Measurements from ENCODE around the gene TYRO3.

The TYRO3 gene

DNA sequence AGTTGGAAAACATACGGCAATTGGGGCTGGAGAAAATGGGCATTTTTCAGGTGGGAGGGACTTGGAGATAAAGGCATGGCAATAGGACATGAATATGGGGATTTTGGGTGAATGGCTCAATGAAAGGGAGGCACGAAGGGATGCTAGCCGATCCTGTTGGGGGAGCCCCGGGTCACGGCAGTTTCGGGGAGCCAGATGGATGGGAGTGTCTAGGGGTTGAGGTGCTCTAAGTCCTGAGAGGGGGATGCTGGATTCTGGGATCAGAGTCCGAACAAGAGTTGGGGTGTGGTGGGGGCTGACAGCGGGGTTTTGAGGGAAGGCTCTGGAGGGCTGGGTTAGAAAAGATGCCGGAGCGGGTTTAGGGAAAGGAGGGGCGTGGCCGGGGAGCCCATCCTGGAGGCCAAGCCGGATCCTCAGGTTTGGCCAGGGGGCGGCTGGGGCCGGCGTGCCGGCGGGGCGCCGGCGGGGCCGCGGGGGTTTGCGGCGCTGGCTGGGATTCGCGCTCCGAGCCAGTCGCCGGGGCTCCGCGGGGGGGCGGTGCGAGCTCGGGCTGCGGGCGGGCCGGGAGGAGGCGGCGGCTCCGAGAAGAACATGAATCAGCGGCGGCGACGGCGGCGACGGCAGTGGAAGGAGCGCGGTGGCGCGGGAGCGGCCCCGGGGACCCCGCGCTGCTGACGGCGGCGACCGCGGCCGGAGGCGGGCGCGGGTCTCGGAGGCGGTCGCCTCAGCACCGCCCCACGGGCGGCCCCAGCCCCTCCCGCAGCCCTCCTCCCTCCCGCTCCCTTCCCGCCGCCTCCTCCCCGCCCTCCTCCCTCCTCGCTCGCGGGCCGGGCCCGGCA lies at the start of gene TYRO3:
TYRO3 (plus strand) TSS at position 813 of the 839 bp plus-strand sequence. CDS start 46 bp downstream, outside the sequence.
- DNase-seq, result peak; percentile 68

DNA sequence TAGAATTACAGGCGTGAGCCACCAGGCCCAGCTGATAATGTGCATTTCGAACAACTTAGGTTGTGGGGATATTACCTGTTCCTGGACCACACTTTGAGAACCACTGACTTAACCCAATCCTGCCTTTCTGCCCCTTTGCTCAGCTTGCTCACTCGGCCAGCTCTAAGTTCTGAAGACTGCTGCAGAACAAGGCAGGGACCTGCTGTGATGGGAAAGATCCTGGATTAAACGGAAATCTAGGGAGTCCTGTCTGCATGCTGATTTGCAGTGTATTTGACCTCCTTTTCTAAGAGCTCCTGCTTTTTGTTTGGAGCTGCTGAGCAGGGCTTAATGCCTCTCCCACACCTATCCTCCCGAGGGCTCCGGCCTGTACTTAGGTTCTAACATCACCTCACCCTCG lies 48.3 kb upstream of the TYRO3 start:
- DNase-seq, result no peak

DNA sequence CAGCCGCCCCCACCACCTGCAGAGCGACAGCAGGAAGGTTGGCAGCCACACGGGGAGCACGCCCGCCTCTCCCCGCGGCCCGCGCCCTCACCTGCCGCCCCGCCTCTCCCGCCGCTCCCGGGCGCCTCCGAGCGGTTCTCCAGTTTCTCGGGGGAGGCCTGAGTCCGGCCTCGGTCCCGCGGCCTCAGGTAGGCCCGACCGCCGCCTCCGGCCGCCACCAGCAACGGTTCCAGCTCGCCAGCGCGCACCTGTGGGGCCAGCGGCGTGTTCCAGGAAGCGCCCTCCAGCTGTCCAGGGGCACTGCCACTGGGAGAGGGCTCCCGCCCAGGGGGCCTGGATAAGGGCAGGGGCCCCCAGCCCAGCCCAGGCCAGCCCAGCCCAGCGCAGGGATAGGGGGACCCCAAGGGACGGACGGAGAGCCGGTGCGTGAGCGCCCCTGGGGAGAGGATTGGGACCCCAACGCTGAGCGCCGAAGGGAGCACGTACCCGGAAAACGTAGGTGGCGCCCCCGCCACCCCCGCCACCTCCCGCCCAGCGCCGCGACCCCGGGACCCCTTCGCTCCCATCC lies 47.6 kb upstream of the TYRO3 start:
- DNase-seq, result no peak

DNA sequence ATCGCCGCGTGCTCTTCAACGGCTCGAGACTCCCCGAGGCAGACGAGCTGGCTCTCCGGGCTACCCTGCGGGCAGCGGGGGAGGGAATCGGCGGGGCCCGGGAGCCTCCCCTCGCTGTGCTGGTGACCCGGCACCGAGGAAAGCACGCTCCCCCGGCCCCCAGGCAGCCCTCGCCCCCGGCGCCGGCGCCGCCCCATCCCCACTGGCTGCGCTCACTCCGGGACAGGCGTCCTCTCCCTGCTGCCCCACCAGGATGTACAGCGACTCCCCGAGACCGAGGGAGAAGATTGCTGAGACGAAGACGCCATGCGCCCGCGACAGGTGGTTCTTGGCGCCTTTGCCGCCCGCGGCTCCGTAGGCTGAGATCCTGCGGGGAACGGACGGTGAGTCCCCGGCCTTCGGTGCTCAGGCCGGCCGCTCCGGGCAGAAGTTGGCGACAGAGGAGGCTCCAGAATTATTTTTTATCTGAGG lies 47.1 kb upstream of the TYRO3 start:
- peak; percentile 18 for DNase-seq

DNA sequence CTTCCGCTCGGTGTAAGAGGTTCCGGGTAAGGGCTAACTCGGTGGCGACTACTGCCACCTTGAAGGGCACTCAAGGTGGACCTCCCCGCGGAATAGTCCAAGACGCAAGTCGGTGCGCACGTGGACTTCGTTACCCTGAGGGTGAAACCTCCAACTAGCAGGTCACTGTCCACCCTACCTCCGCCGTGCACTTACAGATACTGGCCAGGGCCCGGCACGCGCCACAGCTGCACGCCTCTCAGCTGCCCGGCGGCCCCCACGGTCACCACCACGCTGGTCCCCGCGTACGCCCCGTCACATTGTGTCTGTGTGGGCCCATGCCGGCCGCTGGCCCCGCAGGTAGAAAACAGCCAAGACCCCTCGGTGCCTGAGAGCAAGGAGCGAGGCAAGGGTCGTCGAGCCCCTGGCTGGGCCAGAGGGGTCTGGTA lies 46.5 kb upstream of the TYRO3 start:
- DNase-seq, result no peak

DNA sequence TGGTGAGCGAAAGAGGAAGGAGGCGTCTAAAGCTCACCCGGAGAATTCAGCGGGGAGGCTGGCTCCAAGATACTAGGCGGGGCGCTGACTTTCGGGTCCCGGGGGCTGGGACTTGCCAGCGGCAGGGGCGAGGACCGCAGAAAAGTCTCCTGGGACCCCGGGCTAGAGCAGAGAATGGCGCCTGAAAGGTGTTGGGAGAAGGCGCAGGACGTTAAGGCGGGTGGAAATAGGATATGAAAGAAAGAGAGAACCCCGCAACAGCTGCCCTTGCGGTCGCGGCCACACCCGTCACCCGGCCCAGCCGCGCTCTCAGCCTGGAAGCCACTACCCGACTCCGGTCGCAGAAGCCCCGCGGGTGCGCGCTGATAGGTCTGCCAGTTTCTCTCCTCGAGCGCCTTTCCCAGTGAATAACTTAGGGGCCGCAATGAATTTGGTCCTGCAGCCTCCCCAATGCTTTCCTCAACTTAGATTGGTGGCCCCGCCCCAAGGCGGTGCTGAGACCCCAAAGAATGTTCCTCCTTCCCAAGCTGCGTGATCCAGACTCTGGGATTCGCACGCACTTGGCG lies 46.0 kb upstream of the TYRO3 start:
- DNase-seq, result peak; percentile 36

DNA sequence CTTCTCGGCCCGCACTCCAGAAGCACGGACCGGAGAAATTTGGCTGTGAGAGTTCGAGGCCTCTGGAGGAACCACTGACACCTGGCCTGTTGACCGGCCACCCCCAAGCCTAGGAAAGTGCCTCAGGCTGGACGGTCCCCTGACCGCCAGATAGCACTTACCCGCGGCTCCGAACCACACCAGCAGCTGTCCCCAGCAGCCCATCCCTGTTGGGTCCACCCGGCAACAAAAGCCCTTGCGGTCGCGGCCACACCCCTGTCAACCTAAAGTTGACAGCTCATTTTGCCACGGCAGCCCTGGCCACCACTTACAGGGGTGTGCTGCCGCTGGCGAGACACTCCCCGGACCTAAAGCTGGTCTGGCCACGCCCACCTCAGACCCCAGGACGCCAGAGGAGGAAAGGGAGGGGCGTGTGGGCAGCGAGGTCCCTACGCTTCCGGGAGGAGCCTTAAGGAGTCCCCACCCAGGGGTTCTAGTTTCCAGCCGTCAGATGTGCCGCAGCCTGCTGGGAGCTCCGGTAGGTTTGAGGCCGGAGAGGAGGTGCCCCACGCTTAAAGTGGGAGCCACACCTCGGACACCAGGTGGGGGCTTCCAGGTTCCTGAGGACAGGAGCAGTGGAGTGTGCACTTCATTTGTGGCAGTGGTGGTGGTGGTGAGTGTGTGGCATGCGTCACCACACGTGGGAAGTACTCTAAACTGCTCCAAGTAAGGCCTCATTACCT lies 45.3 kb upstream of the TYRO3 start, which contains the start of gene LTK:
LTK (minus strand) TSS at position 322 of the 722 bp plus-strand sequence; CDS start at position 204, 118 bp downstream.
- DNase-seq, result peak; percentile 40

DNA sequence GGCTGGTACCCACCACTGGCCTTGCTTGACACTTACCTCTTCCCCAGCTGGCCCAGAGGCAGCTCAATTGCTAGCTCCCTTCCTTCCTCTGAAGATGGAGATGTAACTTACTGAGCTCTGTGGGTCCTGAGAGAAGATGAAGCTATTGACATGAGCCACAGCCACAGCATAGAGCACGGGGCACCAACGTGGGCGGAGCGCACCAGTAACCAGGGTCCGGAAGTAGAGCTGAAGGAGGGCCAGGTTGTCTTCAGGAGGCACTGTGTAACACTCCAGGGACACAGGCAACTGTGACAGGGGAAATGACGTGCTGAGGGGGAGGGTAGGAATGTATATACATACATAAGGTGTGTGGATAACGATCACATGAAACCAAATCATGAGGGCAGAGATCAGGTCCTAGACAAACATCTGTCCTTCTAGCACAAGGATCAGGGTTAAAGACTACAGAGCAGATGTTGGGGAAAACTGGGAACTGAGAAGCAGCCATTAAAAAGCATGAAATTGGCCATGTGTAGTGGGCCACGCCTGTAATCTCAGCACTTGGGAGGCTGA lies 41.0 kb upstream of the TYRO3 start:
- DNase-seq, result no peak

DNA sequence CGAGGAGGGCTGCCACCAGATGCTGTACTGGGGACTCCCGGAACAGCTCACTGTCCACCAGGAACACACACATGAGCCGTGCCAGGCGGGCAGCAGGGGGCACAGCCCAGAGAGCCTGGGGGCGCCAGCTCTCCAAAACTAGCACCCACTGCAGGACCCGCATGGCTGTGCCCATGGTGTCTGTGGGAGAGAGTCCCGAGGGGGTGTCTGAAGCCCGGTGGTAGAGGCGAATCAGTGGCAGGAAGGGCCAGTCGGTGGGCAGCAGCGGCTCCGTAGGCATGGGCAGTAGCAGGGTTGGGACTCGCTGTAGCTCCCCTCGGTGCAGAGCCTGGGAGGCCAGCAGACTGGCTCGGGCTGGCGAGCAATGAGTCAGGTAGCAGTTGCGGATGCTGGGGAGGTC lies 38.4 kb upstream of the TYRO3 start:
- DNase-seq, result no peak

DNA sequence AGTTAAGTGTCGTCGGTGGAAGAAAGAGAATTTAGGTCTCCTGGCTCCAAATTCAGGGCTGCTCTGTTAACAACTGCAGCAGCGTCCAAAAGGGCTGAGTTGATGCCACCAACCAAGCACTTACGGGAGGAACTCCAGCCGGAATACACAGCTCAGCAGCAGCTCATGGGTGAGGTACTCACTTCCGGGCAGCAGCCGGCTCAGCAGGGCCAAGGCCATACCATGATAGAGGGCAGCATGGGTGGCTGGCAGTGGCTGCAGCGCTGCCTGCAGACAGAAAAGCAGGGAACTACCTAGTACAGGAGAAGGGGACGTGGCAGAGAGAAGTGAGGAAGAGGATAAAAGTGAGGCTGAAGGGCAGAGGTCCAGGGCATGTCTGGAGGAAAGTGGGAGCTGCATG lies 37.4 kb upstream of the TYRO3 start:
- DNase-seq, result no peak

DNA sequence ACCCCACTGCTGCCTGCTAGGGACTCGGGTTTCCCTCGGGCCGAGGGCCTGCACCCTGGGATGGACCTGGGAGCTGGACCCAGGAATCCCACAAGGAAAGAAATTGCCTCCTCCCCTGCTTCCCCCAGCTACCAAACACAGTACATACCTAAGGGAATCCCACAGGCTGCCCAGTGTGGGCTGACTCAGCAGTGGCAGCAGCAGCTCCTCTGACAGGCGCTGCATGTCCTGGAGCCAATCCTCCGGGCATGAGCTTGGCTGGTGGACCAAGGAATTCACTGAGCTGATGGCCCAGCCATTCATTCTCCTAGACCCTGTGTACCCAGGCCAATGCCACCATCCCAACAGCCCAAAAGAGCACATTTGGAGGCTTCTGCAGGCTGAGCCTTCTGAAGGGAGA lies 35.9 kb upstream of the TYRO3 start:
- no peak for DNase-seq

DNA sequence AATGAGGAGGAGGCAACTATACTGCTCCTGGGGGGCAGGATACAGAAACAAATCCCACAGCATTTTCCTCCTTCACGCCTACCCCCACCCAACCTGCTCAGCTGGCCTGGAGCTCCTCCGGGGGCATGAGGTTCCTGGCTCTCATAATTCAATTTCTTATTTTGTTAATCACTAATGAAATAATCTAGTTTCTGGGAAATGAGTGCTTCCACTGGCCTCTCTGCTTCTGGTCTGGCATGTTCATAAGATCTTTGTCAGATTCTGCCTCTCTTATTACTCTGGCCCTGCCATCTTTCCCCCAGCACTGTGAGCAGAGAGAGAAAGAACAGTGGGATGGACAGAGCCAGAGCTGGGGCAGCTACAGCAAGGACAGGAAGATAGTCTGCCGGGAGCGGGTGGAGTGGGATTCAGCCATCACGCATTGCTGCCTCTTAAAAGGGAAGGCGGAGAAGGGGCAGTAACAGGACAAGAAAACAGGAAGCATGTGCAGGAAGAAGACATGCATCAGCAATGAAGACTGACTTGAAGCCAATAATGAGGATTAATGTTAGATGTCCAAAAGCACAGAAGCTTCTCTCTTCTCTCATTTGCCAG lies 28.6 kb upstream of the TYRO3 start:
- no peak for DNase-seq

DNA sequence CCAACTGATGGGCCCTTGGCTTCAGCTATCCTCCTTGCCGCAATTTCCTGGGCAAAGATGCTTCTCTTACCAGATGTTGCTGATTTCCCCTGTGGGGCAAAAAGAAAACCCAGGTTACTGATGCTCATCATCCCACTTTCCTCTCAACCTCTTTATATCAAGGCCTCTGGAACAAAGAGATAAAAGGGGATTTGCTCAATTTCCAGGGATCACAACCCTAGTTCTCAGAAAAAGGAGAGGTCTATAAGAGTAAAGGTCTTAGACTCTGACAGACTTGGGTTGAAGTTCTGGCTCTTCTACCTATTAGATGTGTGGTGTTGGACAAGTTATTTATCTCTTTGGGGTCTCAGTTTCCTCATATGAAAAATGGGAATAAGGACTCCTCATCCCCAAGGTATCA lies 23.5 kb upstream of the TYRO3 start:
- no peak for DNase-seq

DNA sequence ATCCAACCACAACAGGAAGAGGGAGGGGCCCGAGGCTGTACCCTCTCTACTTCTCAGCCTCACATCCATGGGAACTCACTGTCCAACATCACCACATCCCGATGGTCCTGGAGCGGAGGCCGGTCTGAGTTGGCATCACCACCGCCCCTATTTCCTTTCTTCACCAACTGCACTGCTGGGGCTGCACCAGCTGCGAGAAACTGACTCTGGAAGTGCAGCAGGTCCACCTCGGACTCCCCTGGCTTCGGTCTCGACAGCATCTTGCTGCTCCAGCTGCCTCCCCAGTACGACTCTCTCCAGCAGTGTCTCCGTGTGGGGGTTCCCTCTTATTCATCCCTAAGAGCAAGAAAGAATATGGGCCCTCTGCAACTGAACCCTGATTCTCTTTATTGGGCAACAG lies 22.1 kb upstream of the TYRO3 start:
- no peak for DNase-seq

DNA sequence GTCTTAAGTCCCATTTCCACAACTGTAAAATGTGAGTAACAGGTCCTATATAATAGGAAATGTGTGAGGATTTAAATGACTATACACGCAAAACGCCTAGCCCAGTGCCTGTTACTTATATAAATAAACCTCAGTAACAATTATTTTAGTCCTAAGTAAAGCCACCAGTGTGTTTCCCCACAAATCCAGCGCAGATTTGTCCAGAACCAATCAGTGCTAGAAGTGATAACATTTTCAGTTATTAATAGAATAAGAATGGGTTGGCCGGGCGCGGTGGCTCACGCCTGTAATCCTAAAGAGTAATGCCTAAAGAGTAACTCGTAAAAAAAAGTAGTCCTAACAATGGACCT lies 15.5 kb upstream of the TYRO3 start:
- DNase-seq, result no peak

DNA sequence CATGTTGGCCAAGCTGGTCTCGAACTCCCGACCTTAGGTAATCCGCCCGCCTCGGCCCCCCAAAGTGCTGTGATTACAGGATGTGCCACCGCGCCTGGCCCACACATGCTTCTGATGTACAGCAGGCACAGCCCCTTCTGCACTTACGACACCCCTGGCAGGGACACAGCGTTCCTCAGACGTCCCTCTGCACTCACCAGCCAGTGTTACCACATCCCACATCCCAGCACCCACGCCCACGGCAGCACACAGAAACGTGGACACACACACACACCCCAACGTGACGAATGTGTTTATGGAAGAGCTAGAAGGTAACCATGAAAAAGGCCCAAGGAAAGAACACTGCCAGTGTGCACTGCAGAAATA lies 14.4 kb upstream of the TYRO3 start:
- no peak for DNase-seq

DNA sequence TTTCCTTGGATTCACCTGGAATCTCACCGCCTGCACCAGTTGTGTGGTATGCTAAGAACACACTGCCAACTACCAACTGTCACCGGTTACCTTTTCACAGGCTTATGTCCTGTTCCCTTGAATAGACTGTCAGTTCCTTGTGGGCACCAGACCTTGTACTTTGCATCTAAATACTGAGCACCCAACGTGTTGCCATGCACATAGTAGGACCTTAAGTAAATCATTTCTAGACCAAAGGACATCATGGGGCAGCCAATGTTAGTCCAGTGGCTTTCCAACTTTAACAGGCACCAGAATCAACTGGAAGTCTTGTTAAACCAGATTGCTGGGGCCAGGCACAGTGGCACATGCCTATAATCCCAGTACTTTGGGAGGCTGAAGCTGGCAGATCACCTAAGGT lies 13.8 kb upstream of the TYRO3 start:
- no peak for DNase-seq

DNA sequence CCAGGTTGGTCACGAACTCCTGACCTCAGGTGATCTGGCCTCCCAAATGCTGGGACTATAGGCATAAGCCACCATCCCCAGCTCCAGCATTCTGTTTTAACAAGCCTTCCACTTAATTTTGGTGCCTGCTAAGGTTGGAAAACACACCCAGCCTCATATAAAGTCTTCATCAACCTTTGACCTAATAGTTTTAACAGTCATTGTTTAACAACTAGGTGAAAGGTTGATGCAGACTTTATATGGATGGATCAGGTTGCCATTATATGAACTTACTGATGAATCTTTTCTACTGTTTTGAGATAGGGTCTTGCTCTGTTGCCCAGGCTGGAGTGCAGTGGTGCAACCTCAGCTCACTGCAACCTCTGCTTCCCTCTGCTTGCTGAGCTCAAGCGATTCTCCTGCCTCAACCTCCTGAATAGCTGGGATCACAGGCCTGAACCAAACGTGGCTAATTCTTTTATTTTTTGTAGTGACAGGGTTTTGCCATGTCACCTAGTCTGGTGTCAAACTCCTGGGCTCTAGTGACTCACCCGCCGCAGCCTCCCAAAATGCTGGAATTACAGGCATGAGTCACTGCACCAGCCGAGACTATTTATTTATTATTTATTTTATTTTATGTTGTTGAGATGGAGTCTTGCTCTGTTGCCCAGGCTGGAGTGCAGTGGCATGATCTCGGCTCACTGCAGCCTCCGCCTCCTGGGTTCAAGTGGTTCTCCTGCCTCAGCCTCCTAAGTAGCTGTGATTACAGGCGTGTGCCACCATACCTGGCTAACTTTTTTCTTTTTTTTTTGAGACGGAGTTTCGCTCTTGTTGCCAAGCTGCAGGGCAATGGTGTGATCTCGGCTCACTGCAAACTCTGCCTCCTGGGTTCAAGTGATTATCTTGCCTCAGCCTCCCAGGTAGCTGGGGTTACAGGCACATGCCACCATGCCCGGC lies 11.9 kb upstream of the TYRO3 start:
- DNase-seq, result no peak

DNA sequence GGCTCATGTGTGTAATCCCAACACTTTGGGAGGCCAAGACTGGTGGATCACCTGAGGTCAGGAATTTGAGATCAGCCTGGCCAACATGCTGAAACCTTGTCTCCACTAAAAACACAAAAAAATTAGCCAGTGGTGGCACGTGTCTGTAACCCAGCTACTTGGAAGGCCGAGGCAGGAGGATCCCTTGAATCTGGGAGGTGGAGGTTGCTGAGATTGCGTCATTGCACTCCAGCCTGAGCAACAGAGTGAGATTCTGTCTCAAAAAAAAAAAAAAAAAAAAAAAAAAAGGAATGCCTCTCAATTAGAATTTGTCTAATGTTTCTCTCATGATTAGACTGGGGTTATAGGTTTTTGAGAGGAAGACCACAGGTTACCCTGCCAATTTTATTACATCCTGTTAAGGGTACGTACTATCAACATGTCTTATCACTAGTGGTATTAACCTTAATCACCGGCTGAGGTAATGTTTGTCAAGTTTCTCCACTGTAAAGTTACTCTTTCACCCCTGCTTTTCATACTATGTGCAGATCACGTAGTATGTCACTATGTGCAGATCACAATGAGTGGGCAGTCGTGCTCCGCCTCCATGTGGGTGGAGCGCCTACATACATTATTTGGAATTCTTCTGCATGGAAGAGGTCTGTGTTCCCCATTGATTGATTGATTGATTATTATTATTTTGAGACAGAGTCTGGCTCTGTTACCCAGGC lies 8.8 kb upstream of the TYRO3 start:
- no peak for DNase-seq

DNA sequence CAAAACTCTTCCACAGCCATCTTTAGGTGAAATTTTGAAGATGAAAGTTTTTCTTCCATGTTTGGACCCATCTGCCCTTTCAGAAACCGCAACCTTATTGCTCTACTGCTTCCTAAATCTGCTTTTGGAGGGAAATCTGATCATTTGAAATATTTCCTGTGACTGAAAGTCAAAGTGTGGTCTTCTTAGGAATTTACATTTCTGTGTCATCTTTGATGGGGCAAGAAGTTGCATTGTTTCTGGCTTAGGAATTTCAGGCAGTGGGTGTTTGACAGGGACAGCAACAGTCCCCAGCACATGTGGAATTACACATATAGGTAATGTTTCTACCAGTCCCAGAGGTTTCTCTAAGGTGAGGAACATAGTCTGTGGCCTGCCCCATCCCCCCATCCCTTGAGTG lies 5.3 kb upstream of the TYRO3 start:
- DNase-seq, result no peak

DNA sequence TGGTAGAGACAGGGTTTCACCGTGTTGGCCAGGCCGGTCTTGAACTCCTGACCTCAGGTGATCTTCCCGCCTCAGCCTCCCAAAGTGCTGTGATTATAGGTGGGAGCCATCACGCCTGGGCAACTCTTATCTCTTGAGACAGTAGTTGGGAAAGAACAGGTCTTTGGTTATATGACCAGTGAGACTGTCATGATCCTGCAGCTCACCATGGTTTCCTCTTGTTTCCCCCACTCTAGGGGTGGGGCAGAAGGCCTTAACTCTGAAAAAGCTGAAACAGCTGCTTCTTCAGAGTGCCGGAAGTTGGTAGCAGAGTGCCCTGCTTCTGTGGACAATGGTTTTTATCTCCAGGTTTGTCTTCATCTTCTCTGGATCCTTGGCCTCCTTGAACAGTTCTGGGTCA lies 4.7 kb upstream of the TYRO3 start:
- DNase-seq, result no peak

All from CD4-positive, alpha-beta T cell treated with Interleukin-21 for 1 hour (primary cell).